ENCODE results near the gene NHEJ1. TPM values are rescaled to one million over a fixed set of nuclear protein-coding genes. Genes with fewer than 3 reads are reported as not detected.
A peak's percentile ranks its signal among the peaks of the same experiment; 100 is the strongest.

NHEJ1 gene
- total RNA-seq, 1 donor from 2014 or later: 18.1 TPM

DNA sequence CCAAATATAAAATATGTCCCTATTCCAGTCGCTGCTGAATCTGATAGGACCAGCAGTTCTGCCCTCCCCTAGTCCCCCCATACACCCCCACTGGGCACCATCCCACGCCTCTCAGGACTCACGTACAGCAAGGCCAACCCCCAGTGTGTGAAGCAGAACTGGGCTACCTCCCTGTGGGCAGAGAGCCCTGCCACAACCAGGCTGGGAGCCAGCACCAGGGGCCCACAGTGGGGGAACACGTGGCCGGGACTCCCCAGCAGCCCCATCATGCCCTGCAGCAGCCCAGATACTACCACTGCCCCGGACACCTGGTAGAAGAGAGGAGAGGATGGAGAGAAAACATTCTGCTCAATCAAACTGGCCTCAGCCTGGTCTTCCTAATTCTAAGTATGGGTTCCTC, 7.9 kb upstream of the NHEJ1 start:
- Mint-ChIP-seq H3K27me3 (ENCODE audit: insufficient read depth) (no peaks in the 10 kb centered on the region), H3K9me3 (no peaks in the 10 kb centered on the region), H3K4me3 (no peak overlapping the region), H3K27ac (no peak overlapping the region), H3K36me3 (ENCODE audit: low read depth) (peaks cover 24% of the 10 kb centered on the region), H3K4me1 (ENCODE audit: low read depth) (peaks cover 6% of the 10 kb centered on the region)
- intact Hi-C loops (cut with micrococcal nuclease): no loop called here
- no peak for DNase-seq (ENCODE audit: low spot score)

DNA sequence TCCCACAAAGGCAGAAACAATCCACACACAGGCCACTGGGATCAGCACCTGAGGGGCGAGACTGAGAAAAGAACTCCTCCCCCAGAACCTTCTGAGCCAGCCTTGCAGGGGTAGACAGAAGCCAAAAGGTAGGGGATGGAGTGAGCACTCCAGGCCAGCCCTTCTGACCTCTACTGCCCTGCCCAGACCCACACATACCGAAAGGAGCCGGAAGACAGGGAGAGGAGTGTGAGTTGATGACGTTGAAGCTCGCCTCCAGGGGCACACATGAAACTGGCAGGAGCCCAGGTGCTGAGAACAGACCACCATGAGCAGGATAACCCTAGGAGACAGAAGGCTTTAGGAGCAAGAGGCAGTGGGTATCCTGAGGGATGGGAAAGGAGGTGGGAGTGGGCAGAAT, 7.4 kb upstream of the NHEJ1 start:
- H3K27ac Mint-ChIP-seq: no peak overlapping the region
- peaks cover 20% of the 10 kb centered on the region for H3K36me3 Mint-ChIP-seq (ENCODE audit: low read depth)
- intact Hi-C loops (cut with micrococcal nuclease): no loop called here
- H3K9me3 Mint-ChIP-seq: no peaks in the 10 kb centered on the region
- H3K27me3 Mint-ChIP-seq (ENCODE audit: insufficient read depth): no peaks in the 10 kb centered on the region
- DNase-seq (ENCODE audit: low spot score): no peak
- H3K4me1 Mint-ChIP-seq (ENCODE audit: low read depth): peaks cover 6% of the 10 kb centered on the region
- no peak overlapping the region for H3K4me3 Mint-ChIP-seq

DNA sequence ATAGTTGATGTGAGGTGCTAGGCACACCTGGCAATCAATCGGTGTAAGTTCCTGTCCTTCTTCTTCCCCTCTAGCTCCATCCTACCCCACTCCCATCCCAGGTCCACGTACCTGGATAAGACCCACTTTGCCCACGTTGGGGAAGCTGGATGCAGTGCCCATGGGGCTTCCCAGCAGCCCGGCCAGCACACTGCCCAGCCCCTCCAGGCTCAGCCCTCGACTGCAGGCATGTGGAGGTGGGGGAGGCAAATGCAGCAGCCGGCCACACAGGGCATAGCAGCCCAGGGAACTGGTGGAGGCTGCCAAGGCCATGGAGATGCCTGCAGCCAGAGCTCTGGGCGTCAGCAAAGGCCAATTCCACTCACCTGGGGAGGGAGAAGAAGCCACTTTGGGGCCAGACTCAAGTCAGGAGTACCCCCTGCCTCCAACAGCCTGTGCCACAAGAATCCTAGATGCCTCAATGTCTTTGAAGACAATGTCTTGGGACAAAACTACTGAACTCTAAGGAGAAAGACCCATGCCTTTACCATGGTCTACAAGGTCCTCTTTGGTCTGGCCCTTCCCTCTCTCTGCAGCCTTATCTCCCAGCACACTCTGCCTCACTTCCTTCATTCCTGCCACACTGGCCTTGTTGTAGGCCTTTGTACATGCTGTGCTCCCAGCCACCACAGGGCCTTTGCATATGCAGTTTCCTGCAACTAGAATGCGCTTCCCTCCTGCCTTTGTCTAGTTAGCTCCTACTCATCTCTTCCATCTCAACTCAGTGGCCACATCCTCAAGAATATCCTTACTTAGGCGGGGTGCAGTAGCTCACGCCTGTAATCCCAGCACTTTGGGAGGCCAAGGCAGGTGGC, 4.7 kb upstream of the NHEJ1 start:
- Mint-ChIP-seq H3K27me3 (ENCODE audit: insufficient read depth) (no peaks in the 10 kb centered on the region), H3K36me3 (ENCODE audit: low read depth) (peaks cover 3% of the 10 kb centered on the region), H3K27ac (no peak overlapping the region), H3K9me3 (no peaks in the 10 kb centered on the region), H3K4me3 (no peak overlapping the region), H3K4me1 (ENCODE audit: low read depth) (peaks cover 11% of the 10 kb centered on the region)
- DNase-seq (ENCODE audit: low spot score): no peak
- intact Hi-C loops (cut with micrococcal nuclease): no loop called here

DNA sequence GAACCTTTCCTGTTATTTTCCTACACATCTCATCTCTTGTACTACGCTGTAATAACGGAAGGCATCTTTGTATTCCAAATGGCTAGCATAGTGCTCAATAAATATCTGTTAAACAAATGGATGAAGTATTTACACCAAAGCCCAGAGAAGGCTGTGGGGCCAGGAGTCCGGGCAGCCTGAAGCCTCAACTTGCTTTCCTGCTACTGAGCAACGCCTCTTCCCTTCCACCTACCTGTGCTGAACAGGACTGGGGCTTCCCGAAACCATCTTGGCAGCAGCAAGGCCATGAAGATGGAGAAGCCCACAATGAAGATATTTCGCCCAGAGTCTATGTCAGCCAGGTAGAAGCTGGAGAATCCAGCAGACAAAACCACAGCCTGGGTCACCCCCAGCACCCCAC, 2.5 kb upstream of the NHEJ1 start:
- intact Hi-C loops (cut with micrococcal nuclease): no loop called here
- no peak for DNase-seq (ENCODE audit: low spot score)

DNA sequence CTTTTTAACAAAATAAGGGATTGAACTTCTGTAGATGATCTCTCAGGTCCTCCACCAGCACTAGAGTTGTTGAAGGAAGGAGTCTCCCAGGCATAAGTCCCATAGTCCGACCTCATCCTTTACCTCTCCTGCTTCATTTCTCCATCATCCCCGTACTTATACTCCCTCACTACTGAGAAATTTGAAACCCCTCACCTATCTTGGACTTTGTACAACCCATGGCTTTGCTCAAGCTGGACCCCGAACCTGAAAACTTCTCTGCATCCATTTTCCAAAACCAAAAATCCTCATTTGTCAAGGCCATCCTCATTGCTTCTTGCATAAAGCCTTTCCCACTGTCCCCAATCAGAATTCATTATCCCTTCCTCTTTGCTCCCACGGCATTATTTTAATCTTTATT, 482 bp upstream of the NHEJ1 start:
- H3K36me3 Mint-ChIP-seq (ENCODE audit: low read depth): peaks cover 15% of the 10 kb centered on the region
- peaks cover 20% of the 10 kb centered on the region for H3K4me1 Mint-ChIP-seq (ENCODE audit: low read depth)
- H3K4me3 Mint-ChIP-seq: peak overlapping the region; percentile 90
- no peaks in the 10 kb centered on the region for H3K27me3 Mint-ChIP-seq (ENCODE audit: insufficient read depth)
- no peak for DNase-seq (ENCODE audit: low spot score)
- no peaks in the 10 kb centered on the region for H3K9me3 Mint-ChIP-seq
- H3K27ac Mint-ChIP-seq: peak overlapping the region; percentile 56
- intact Hi-C loops (cut with micrococcal nuclease): loop anchor here (2.0 kb wide), 2 partner anchors 84 to 382 kb away; partner anchors contain the start of genes CHPF, GLB1L and STK16

More for the DNA sequence above, 2.5 kb upstream of the NHEJ1 start:
- Mint-ChIP-seq H3K36me3 (ENCODE audit: low read depth) (peaks cover 3% of the 10 kb centered on the region), H3K9me3 (no peaks in the 10 kb centered on the region), H3K27ac (no peak overlapping the region), H3K4me3 (no peak overlapping the region), H3K27me3 (ENCODE audit: insufficient read depth) (no peaks in the 10 kb centered on the region), H3K4me1 (ENCODE audit: low read depth) (peaks cover 20% of the 10 kb centered on the region)

GRCh38 chr2:219159771-219160185, 837 bp downstream of the NHEJ1 start:
- Mint-ChIP-seq H3K4me3 (peak overlapping the region; percentile 90), H3K4me1 (ENCODE audit: low read depth) (peaks cover 20% of the 10 kb centered on the region), H3K36me3 (ENCODE audit: low read depth) (peaks cover 12% of the 10 kb centered on the region), H3K27ac (peak overlapping the region; percentile 99), H3K9me3 (no peaks in the 10 kb centered on the region), H3K27me3 (ENCODE audit: insufficient read depth) (no peaks in the 10 kb centered on the region)
- intact Hi-C loops (cut with micrococcal nuclease): loop anchor here (1.0 to 10.0 kb wide), 18 partner anchors 18 to 753 kb away; partner anchors contain the start of genes ANKZF1, ATG9A, CHPF and DNAJB2
- DNase-seq (ENCODE audit: low spot score): no peak

GRCh38 chr2:219158586-219158985, 2.0 kb downstream of the NHEJ1 start:
- H3K4me1 Mint-ChIP-seq (ENCODE audit: low read depth): peaks cover 20% of the 10 kb centered on the region
- no peak overlapping the region for H3K4me3 Mint-ChIP-seq
- peaks cover 12% of the 10 kb centered on the region for H3K36me3 Mint-ChIP-seq (ENCODE audit: low read depth)
- H3K9me3 Mint-ChIP-seq: no peaks in the 10 kb centered on the region
- H3K27ac Mint-ChIP-seq: no peak overlapping the region
- intact Hi-C loops (cut with micrococcal nuclease): loop anchor here (10.0 kb wide), 1 partner anchor 304 kb away; the partner anchor contains the start of gene WNT6
- DNase-seq (ENCODE audit: low spot score): no peak
- H3K27me3 Mint-ChIP-seq (ENCODE audit: insufficient read depth): no peaks in the 10 kb centered on the region

GRCh38 chr2:219158025-219158424, 2.6 kb downstream of the NHEJ1 start:
- intact Hi-C loops (cut with micrococcal nuclease): loop anchor here (10.0 kb wide), 1 partner anchor 303 kb away; the partner anchor contains the start of gene WNT6
- Mint-ChIP-seq H3K9me3 (no peaks in the 10 kb centered on the region), H3K27ac (no peak overlapping the region), H3K36me3 (ENCODE audit: low read depth) (peaks cover 13% of the 10 kb centered on the region), H3K27me3 (ENCODE audit: insufficient read depth) (no peaks in the 10 kb centered on the region), H3K4me3 (no peak overlapping the region), H3K4me1 (ENCODE audit: low read depth) (peaks cover 20% of the 10 kb centered on the region)
- DNase-seq (ENCODE audit: low spot score): no peak

- no peak overlapping the region for H3K27ac Mint-ChIP-seq
- DNase-seq (ENCODE audit: low spot score): no peak
- H3K9me3 Mint-ChIP-seq: no peaks in the 10 kb centered on the region
- H3K27me3 Mint-ChIP-seq (ENCODE audit: insufficient read depth): no peaks in the 10 kb centered on the region
- peaks cover 20% of the 10 kb centered on the region for H3K4me1 Mint-ChIP-seq (ENCODE audit: low read depth)
- intact Hi-C loops (cut with micrococcal nuclease): loop anchor here (10.0 kb wide), 1 partner anchor 303 kb away; the partner anchor contains the start of gene WNT6
- H3K4me3 Mint-ChIP-seq: no peak overlapping the region
- H3K36me3 Mint-ChIP-seq (ENCODE audit: low read depth): peaks cover 13% of the 10 kb centered on the region
Observed at GRCh38 chr2:219157396-219157795, 3.2 kb downstream of the NHEJ1 start.

DNA sequence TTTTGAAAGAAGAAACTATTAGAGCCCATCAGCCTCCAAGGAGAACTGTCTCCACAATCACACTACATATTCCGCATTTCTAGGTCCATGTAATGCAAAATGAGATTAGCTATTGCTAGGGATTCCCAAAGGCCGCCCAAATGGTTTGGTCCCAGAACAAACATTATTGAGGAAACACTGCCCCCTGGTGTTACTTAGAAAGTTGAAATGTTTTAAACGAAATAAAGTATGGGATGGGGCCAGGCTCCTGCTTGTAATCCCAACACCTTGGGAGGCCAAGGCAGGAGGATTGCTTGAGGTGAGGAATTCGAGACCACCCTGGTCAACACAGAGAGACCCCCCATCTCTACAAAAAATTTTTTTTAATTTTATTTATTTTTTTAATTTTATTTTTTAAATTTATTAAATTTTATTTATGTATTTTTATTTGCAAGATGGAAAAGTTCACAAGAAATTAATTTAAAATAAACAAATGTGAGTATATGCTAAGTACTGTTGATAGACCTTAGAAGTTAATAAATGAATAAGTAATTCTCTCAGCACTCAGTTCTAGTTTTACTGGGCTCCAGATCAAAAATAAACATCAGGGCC, 5.5 kb downstream of the NHEJ1 start:
- DNase-seq (ENCODE audit: low spot score): peak; percentile 19

GRCh38 chr2:219149667-219150066, 10.9 kb downstream of the NHEJ1 start:
- Mint-ChIP-seq H3K27me3 (ENCODE audit: insufficient read depth) (no peaks in the 10 kb centered on the region), H3K4me3 (no peak overlapping the region), H3K27ac (no peak overlapping the region), H3K9me3 (no peaks in the 10 kb centered on the region), H3K4me1 (ENCODE audit: low read depth) (no peaks in the 10 kb centered on the region), H3K36me3 (ENCODE audit: low read depth) (peaks cover 14% of the 10 kb centered on the region)
- DNase-seq (ENCODE audit: low spot score): no peak
- intact Hi-C loops (cut with micrococcal nuclease): loop anchor here (5.0 to 10.0 kb wide), 2 partner anchors 167 to 295 kb away; partner anchors contain the start of gene WNT6

More for the DNA sequence above, 5.5 kb downstream of the NHEJ1 start:
- Mint-ChIP-seq H3K27me3 (ENCODE audit: insufficient read depth) (no peaks in the 10 kb centered on the region), H3K27ac (no peak overlapping the region), H3K4me3 (no peak overlapping the region), H3K36me3 (ENCODE audit: low read depth) (peaks cover 13% of the 10 kb centered on the region), H3K4me1 (ENCODE audit: low read depth) (peaks cover 8% of the 10 kb centered on the region), H3K9me3 (no peaks in the 10 kb centered on the region)
- intact Hi-C loops (cut with micrococcal nuclease): loop anchor here (1.0 to 10.0 kb wide), 6 partner anchors 82 to 300 kb away; partner anchors contain the start of gene WNT6

DNA sequence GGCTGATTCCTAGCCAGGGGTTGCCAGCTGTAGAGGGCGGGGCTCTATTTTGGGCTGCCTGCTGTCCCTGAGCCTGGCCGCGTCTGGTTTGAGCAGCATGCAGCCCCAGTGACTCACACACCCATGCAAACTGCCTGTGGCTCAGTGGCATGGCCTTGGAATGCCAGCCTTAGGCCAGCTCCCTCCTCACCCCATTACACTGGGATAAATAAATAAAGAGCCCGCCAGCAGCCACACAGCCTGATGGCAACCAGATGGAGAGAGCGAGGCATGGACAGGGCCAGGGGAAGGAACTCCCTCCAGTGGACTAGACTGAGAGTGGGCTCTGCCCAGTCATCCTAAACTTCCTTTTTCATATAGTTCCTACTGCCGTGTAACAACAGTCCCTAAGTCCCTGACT, 18.3 kb downstream of the NHEJ1 start:
- Mint-ChIP-seq H3K4me3 (no peak overlapping the region), H3K27ac (no peak overlapping the region), H3K36me3 (ENCODE audit: low read depth) (peaks cover 24% of the 10 kb centered on the region), H3K4me1 (ENCODE audit: low read depth) (peaks cover 7% of the 10 kb centered on the region), H3K9me3 (no peaks in the 10 kb centered on the region), H3K27me3 (ENCODE audit: insufficient read depth) (no peaks in the 10 kb centered on the region)
- intact Hi-C loops (cut with micrococcal nuclease): no loop called here
- no peak for DNase-seq (ENCODE audit: low spot score)

DNA sequence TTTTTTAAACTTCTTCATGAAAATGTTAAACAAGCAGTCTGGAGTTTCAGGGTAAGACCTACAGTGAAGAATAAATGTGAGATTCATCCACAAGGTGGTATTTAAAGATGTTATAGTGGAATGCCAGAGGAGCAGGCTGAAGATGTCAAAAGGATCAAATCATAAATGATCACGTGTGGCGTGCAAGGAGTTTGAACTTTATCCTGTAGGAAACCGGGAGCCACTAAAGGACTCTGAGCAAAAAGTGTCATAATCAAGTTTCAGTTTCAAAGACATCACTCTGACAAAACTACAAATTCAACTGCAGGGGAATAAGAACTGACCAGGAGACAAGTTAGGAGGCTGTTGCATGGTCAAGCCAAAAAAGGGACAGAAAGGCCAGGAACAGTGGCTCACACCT, 19.9 kb downstream of the NHEJ1 start:
- DNase-seq (ENCODE audit: low spot score): no peak
- intact Hi-C loops (cut with micrococcal nuclease): no loop called here
- Mint-ChIP-seq H3K27me3 (ENCODE audit: insufficient read depth) (no peaks in the 10 kb centered on the region), H3K27ac (no peak overlapping the region), H3K4me3 (no peak overlapping the region), H3K36me3 (ENCODE audit: low read depth) (peaks cover 17% of the 10 kb centered on the region), H3K4me1 (ENCODE audit: low read depth) (peaks cover 7% of the 10 kb centered on the region), H3K9me3 (no peaks in the 10 kb centered on the region)
